GM12801 (cell line): ENCODE measurements around the gene LRGUK.

Experiments used
- CTCF ChIP-seq: IDR thresholded peaks from one replicate; pipeline ENCODE4 v1.5.1; 2011; ENCODE audit warnings: control low read depth; ENCODE audit not compliant: insufficient read length; ENCODE audit errors: extremely low read depth

Gene LRGUK

GRCh38 chr7:134086998-134087735, 40.0 kb upstream of the LRGUK start:
- TF ChIP-seq CTCF, result no peak

- TF ChIP-seq CTCF, result no peak
Observed at GRCh38 chr7:134088199-134088598, 38.9 kb upstream of the LRGUK start.

GRCh38 chr7:134089446-134089845, 37.7 kb upstream of the LRGUK start:
- no peak for TF ChIP-seq CTCF

DNA sequence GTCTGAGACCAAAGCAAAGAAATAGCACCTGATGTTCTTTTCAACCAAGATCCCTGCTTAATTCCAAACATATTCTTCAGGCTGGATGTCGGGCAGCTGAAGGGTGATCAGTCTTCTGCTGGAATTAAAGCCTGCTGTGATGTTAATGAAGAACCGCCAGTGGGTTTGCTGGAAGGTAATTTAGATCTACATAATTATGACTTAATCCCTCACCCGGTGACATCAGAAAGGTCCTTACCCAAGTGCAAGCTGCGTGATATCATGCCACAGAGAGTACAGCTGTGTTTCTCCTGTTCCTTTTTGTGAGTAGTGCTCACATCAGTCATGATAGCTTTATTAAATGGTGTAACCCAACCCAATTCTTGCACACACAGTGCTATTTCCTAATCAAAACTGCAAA, 29.1 kb upstream of the LRGUK start:
- TF ChIP-seq CTCF, result no peak

DNA sequence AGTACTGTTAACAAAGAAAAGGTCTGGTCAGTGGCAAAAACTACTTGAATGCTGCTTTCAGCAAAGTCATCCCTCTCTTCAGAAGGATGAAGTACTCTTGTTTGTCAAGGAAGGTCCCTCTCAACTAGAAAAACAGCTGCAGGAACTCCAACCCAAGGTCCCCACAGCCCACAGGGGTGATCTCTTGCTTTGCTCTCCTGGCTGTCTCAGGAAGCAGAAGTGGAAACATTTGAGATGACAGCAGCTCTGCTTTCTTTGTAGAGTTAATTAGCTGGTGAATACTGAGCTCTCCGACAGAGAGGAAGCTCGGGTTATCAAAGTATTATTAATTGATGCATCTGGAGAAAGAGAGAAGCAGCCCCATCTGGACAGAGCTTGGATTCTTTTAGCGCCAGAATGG, 25.4 kb upstream of the LRGUK start:
- TF ChIP-seq CTCF, result no peak

- no peak for TF ChIP-seq CTCF
Observed at GRCh38 chr7:134104166-134104565, 23.0 kb upstream of the LRGUK start.

- no peak for TF ChIP-seq CTCF
Observed at GRCh38 chr7:134105841-134106240, 21.3 kb upstream of the LRGUK start.

- TF ChIP-seq CTCF, result no peak
Observed at GRCh38 chr7:134108802-134109201, 18.3 kb upstream of the LRGUK start.
